ENCODE data around the gene RAB7A. TPM values are rescaled to one million over a fixed set of nuclear protein-coding genes. Genes with fewer than 3 reads are reported as not detected.

RAB7A gene
- total and polyA plus RNA-seq, 2 of the 13 experiments (the other 11 are each of a cell fraction or from before 2014, with no cell fraction given), result 26.5 to 182 TPM

GRCh38 chr3:128679338-128679737, 46.6 kb upstream of the RAB7A start (continued):
- TF ChIP-seq HNF1A (IDR thresholded peaks at IDR 0.05; ENCODE audit: low read depth), result no peak
- no peak for TF ChIP-seq HNF1A (CRISPR knock-in tag; IDR thresholded peaks at IDR 0.05; ENCODE audit: borderline replicate concordance)
- no peak for TF ChIP-seq ZNF34 (CRISPR knock-in tag; IDR thresholded peaks at IDR 0.05; ENCODE audit: borderline replicate concordance)
- TF ChIP-seq SATB2 (CRISPR knock-in tag; IDR thresholded peaks at IDR 0.05), result no peak
- no peak for TF ChIP-seq ZNF816 (CRISPR knock-in tag; IDR thresholded peaks at IDR 0.05; ENCODE audit: borderline replicate concordance)
- no peak for TF ChIP-seq AHDC1 (CRISPR knock-in tag; IDR thresholded peaks at IDR 0.05; ENCODE audit: borderline replicate concordance)
- no peak for TF ChIP-seq SMARCC2 (IDR thresholded peaks at IDR 0.05)
- TF ChIP-seq RBM22 (optimal IDR thresholded peaks at IDR 0.05; ENCODE audit: low read length), result no peak
- no peak for TF ChIP-seq ZNF883 (CRISPR knock-in tag; IDR thresholded peaks at IDR 0.05; ENCODE audit: not compliant biosample characterization)
- no peak for TF ChIP-seq DNMT3B (CRISPR knock-in tag; conservative IDR thresholded peaks at IDR 0.05)
- no peak for TF ChIP-seq ZNF124 (CRISPR knock-in tag; IDR thresholded peaks at IDR 0.05)
- TF ChIP-seq MAFK (conservative IDR thresholded peaks at IDR 0.05 in 1 of 2, IDR thresholded peaks at IDR 0.05 in 1 of 2; ENCODE audit: low read length in 2 of 2), result no peak
- TF ChIP-seq NR2F2 (IDR thresholded peaks at IDR 0.05; ENCODE audit: borderline replicate concordance, low read depth), result no peak
- TF ChIP-seq SMYD3 (CRISPR knock-in tag; IDR thresholded peaks at IDR 0.05), result no peak
